CD4-positive, CD25-positive, alpha-beta regulatory T cell (primary cell): ENCODE data around the gene HS3ST3B1. TPM values are rescaled to one million over a fixed set of nuclear protein-coding genes. Genes with fewer than 3 reads are reported as not detected.
A peak's percentile ranks its signal among the peaks of the same experiment; 100 is the strongest.

Experiments
- ATAC-seq, 2 donors: fragments of 150-1000 bp; cut with Tn5 transposase; one replicate each; pipeline ENCODE4 v1.10.0; 2021; ENCODE audit warnings: low read depth in 2 of 2, moderate number of reproducible peaks in 2 of 2, moderate library complexity in 1 of 2
- DNase-seq, 3 donors: peaks; one replicate each; pipeline versions ENCODE4 v3.0.0 to v3.0.0-alpha.2; 2012 to 2022; ENCODE audit warnings: mixed read lengths in 1 of 3
- H3K27ac ChIP-seq: one replicate; pipeline ENCODE4 v1.7.0; 2013; ENCODE audit warnings: mild to moderate bottlenecking, low read length; ENCODE audit not compliant: insufficient read depth, poor library complexity, severe bottlenecking
- H3K27me3 ChIP-seq: one replicate; pipeline ENCODE4 v1.7.0; 2013; ENCODE audit warnings: low read length; ENCODE audit not compliant: control insufficient read depth, insufficient read depth
- H3K36me3 ChIP-seq: one replicate; pipeline ENCODE4 v1.7.0; 2013; ENCODE audit warnings: mild to moderate bottlenecking, low read length, moderate library complexity; ENCODE audit not compliant: control insufficient read depth, insufficient read depth
- H3K4me1 ChIP-seq: 2 replicates; pipeline ENCODE4 v1.7.0; 2013; ENCODE audit warnings: mild to moderate bottlenecking, low read length; ENCODE audit not compliant: insufficient read depth, control insufficient read depth, poor library complexity, severe bottlenecking
- H3K4me3 ChIP-seq: one replicate; pipeline ENCODE4 v1.7.0; 2013; ENCODE audit warnings: low read depth, mild to moderate bottlenecking, low read length, moderate library complexity
- H3K9me3 ChIP-seq, 2 experiments: 1 replicate in 1 of 2; 2 replicates in 1 of 2; pipeline ENCODE4 v1.7.0; 2013; ENCODE audit warnings: low read length in 2 of 2, mild to moderate bottlenecking in 1 of 2, moderate library complexity in 1 of 2; ENCODE audit not compliant: control insufficient read depth in 2 of 2
- H3K27ac Mint-ChIP-seq, 3 donors: one replicate each; pipeline ENCODE4 v1.8.0; 2020 to 2022; ENCODE audit warnings: mild to moderate bottlenecking in 3 of 3, mixed read lengths in 3 of 3, moderate library complexity in 2 of 3
- H3K27me3 Mint-ChIP-seq: one replicate; pipeline ENCODE4 v1.8.0; 2022; ENCODE audit warnings: mild to moderate bottlenecking, mixed read lengths
- H3K36me3 Mint-ChIP-seq: one replicate; pipeline ENCODE4 v1.8.0; 2020; ENCODE audit warnings: mixed read lengths
- H3K4me1 Mint-ChIP-seq, 4 donors: one replicate each; pipeline ENCODE4 v1.8.0; 2020 to 2022; ENCODE audit warnings: mixed read lengths in 4 of 4, mild to moderate bottlenecking in 1 of 4
- H3K4me3 Mint-ChIP-seq, 4 donors: one replicate each; pipeline ENCODE4 v1.8.0; 2020 to 2022; ENCODE audit warnings: mild to moderate bottlenecking in 4 of 4, mixed read lengths in 4 of 4, moderate library complexity in 3 of 4
- H3K9me3 Mint-ChIP-seq, 7 donors: one replicate each; pipeline ENCODE4 v1.8.0; 2020 to 2022; ENCODE audit warnings: mixed read lengths in 7 of 7, mild to moderate bottlenecking in 3 of 7, moderate library complexity in 2 of 7
- polyA plus RNA-seq, 4 donors: library from polyadenylated mRNA; unstranded; fragments of 300-500 nt; fragmentation: Illumina TruSeq; gene quantifications; one replicate each; pipeline ENCODE4 v1.2.3, GENCODE V29; 2021
- total RNA-seq: library from RNA; stranded (reverse); gene quantifications from one replicate; pipeline ENCODE4 v1.2.3, GENCODE V29; 2022

HS3ST3B1 gene
- total and polyA plus RNA-seq, 5 donors from 2014 or later = 22.7 to 47.8 (median 26.2) TPM

GRCh38 chr17:14317383-14317782, 16.5 kb downstream of the HS3ST3B1 start:
- peaks cover 70% of the 10 kb centered on the region for H3K4me1 ChIP-seq
- no peaks in the 10 kb centered on the region for H3K9me3 ChIP-seq
- H3K36me3 ChIP-seq = peaks cover 41% of the 10 kb centered on the region
- peaks cover 0 to 2% (median 0%) of the 10 kb centered on the region in 7 donors for H3K9me3 Mint-ChIP-seq
- no peak for DNase-seq
- no peaks in the 10 kb centered on the region for H3K27me3 ChIP-seq
- peak overlapping the region; percentile 43 to 91 (median 88) for H3K27ac Mint-ChIP-seq
- peak overlapping the region; percentile 45 for H3K27ac ChIP-seq
- peak overlapping the region; percentile 49 to 88 (median 75) for H3K4me3 Mint-ChIP-seq
- peaks cover 46% of the 10 kb centered on the region for H3K36me3 Mint-ChIP-seq
- peak overlapping the region; percentile 21 for H3K4me3 ChIP-seq
- peaks cover 60 to 94% (median 81%) of the 10 kb centered on the region in 4 donors for H3K4me1 Mint-ChIP-seq
- H3K27me3 Mint-ChIP-seq = no peaks in the 10 kb centered on the region
- ATAC-seq = no peak

- H3K27ac ChIP-seq = no peak overlapping the region
- H3K36me3 Mint-ChIP-seq = peaks cover 39% of the 10 kb centered on the region
- no peaks in the 10 kb centered on the region for H3K27me3 Mint-ChIP-seq
- peaks cover 36% of the 10 kb centered on the region for H3K36me3 ChIP-seq
- H3K27me3 ChIP-seq = no peaks in the 10 kb centered on the region
- peaks cover 0 to 2% (median 0%) of the 10 kb centered on the region in 7 donors for H3K9me3 Mint-ChIP-seq
- H3K4me3 ChIP-seq = peak overlapping the region; percentile 29
- no peaks in the 10 kb centered on the region for H3K9me3 ChIP-seq
- ATAC-seq (no peak), DNase-seq (no peak)
- H3K4me1 Mint-ChIP-seq = peaks cover 62 to 94% (median 81%) of the 10 kb centered on the region in 4 donors
- peak overlapping the region; percentile 79 to 88 (median 85) for H3K27ac Mint-ChIP-seq
- H3K4me1 ChIP-seq = peaks cover 79% of the 10 kb centered on the region
- H3K4me3 Mint-ChIP-seq = peak overlapping the region; percentile 45 to 90 (median 62)
Observed at GRCh38 chr17:14318109-14318917, 17.4 kb downstream of the HS3ST3B1 start.

GRCh38 chr17:14318918-14319205, 18.0 kb downstream of the HS3ST3B1 start:
- Mint-ChIP-seq H3K27ac (peak overlapping the region; percentile 79 to 88 (median 85)), H3K9me3 (peaks cover 0 to 2% (median 0%) of the 10 kb centered on the region in 7 donors), H3K36me3 (peaks cover 36% of the 10 kb centered on the region), H3K27me3 (no peaks in the 10 kb centered on the region), H3K4me1 (peaks cover 62 to 96% (median 83%) of the 10 kb centered on the region in 4 donors), H3K4me3 (peak overlapping the region; percentile 44 to 90 (median 60))
- H3K36me3 ChIP-seq = peaks cover 32% of the 10 kb centered on the region
- H3K27ac ChIP-seq = no peak overlapping the region
- H3K4me1 ChIP-seq = peaks cover 85% of the 10 kb centered on the region
- H3K27me3 ChIP-seq = no peaks in the 10 kb centered on the region
- peak overlapping the region; percentile 29 for H3K4me3 ChIP-seq
- no peaks in the 10 kb centered on the region for H3K9me3 ChIP-seq
- peak in 1 of 2 donors; percentile 34 for ATAC-seq
- DNase-seq = no peak

- Mint-ChIP-seq H3K4me1 (peaks cover 57 to 99% (median 83%) of the 10 kb centered on the region in 4 donors), H3K27ac (peak overlapping the region; percentile 6 to 65 (median 63)), H3K36me3 (peaks cover 26% of the 10 kb centered on the region), H3K27me3 (no peaks in the 10 kb centered on the region), H3K4me3 (peak overlapping the region; percentile 45 to 75 (median 60)), H3K9me3 (peaks cover 0 to 2% (median 0%) of the 10 kb centered on the region in 7 donors)
- Histone ChIP-seq H3K4me1 (peaks cover 95% of the 10 kb centered on the region), H3K36me3 (peaks cover 20% of the 10 kb centered on the region), H3K9me3 (no peaks in the 10 kb centered on the region), H3K4me3 (peak overlapping the region; percentile 59), H3K27ac (peak overlapping the region; percentile 29), H3K27me3 (no peaks in the 10 kb centered on the region)
- no peak for ATAC-seq
- no peak for DNase-seq
Observed at GRCh38 chr17:14320098-14320497, 19.2 kb downstream of the HS3ST3B1 start.

- H3K4me1 ChIP-seq = peaks cover 91% of the 10 kb centered on the region
- H3K4me3 Mint-ChIP-seq = peak overlapping the region; percentile 45 to 71 (median 56)
- peaks cover 58 to 97% (median 85%) of the 10 kb centered on the region in 4 donors for H3K4me1 Mint-ChIP-seq
- ATAC-seq (no peak), DNase-seq (no peak)
- peak overlapping the region; percentile 57 for H3K27ac ChIP-seq
- no peaks in the 10 kb centered on the region for H3K9me3 ChIP-seq
- peaks cover 0 to 2% (median 0%) of the 10 kb centered on the region in 7 donors for H3K9me3 Mint-ChIP-seq
- H3K27ac Mint-ChIP-seq = peak overlapping the region; percentile 65 to 95 (median 75)
- peak overlapping the region; percentile 59 for H3K4me3 ChIP-seq
- H3K36me3 ChIP-seq = peaks cover 19% of the 10 kb centered on the region
- H3K27me3 ChIP-seq = no peaks in the 10 kb centered on the region
- peaks cover 24% of the 10 kb centered on the region for H3K36me3 Mint-ChIP-seq
- no peaks in the 10 kb centered on the region for H3K27me3 Mint-ChIP-seq
Observed at GRCh38 chr17:14320734-14321475, 20.0 kb downstream of the HS3ST3B1 start.

GRCh38 chr17:14321476-14321949, 20.6 kb downstream of the HS3ST3B1 start:
- peak in 1 of 3 donors; percentile 48 for DNase-seq
- H3K9me3 Mint-ChIP-seq = peaks cover 0 to 2% (median 0%) of the 10 kb centered on the region in 7 donors
- peak overlapping the region; percentile 65 to 95 (median 75) for H3K27ac Mint-ChIP-seq
- H3K36me3 Mint-ChIP-seq = peaks cover 23% of the 10 kb centered on the region
- H3K36me3 ChIP-seq = peaks cover 19% of the 10 kb centered on the region
- peak overlapping the region; percentile 11 to 71 (median 54) for H3K4me3 Mint-ChIP-seq
- H3K27me3 Mint-ChIP-seq = no peaks in the 10 kb centered on the region
- peaks cover 91% of the 10 kb centered on the region for H3K4me1 ChIP-seq
- H3K9me3 ChIP-seq = no peaks in the 10 kb centered on the region
- peak overlapping the region; percentile 59 for H3K4me3 ChIP-seq
- peak overlapping the region; percentile 57 for H3K27ac ChIP-seq
- H3K27me3 ChIP-seq = no peaks in the 10 kb centered on the region
- no peak for ATAC-seq
- H3K4me1 Mint-ChIP-seq = peaks cover 56 to 97% (median 82%) of the 10 kb centered on the region in 4 donors

GRCh38 chr17:14321980-14322776, 21.3 kb downstream of the HS3ST3B1 start:
- H3K36me3 ChIP-seq = peaks cover 20% of the 10 kb centered on the region
- peaks cover 52 to 97% (median 81%) of the 10 kb centered on the region in 4 donors for H3K4me1 Mint-ChIP-seq
- peak overlapping the region in 3 of 4 donors; percentile 35 to 52 (median 45) for H3K4me3 Mint-ChIP-seq
- peaks cover 27% of the 10 kb centered on the region for H3K36me3 Mint-ChIP-seq
- H3K27me3 ChIP-seq = no peaks in the 10 kb centered on the region
- peak overlapping the region; percentile 57 for H3K27ac ChIP-seq
- peak overlapping the region; percentile 59 for H3K4me3 ChIP-seq
- H3K27me3 Mint-ChIP-seq = no peaks in the 10 kb centered on the region
- ATAC-seq (no peak), DNase-seq (no peak)
- H3K27ac Mint-ChIP-seq = peak overlapping the region; percentile 51 to 65 (median 60)
- no peaks in the 10 kb centered on the region for H3K9me3 ChIP-seq
- peaks cover 88% of the 10 kb centered on the region for H3K4me1 ChIP-seq
- H3K9me3 Mint-ChIP-seq = peaks cover 0 to 2% (median 0%) of the 10 kb centered on the region in 7 donors
